HG02943 (cell line): Measurements from ENCODE around the gene PRSS48.
"Not testable (repeated sequence)": the region's sequence is repeated elsewhere in the genome, so short reads cannot be mapped to it uniquely, and the experiment has no call there.

Source experiments
- ATAC-seq: cut with Tn5 transposase; IDR thresholded peaks from one replicate; pipeline ENCODE4 v1.9.1; 2021; ENCODE audit warnings: mild to moderate bottlenecking, low read depth, moderate library complexity; ENCODE audit not compliant: unreplicated experiment

The PRSS48 gene, protein sequence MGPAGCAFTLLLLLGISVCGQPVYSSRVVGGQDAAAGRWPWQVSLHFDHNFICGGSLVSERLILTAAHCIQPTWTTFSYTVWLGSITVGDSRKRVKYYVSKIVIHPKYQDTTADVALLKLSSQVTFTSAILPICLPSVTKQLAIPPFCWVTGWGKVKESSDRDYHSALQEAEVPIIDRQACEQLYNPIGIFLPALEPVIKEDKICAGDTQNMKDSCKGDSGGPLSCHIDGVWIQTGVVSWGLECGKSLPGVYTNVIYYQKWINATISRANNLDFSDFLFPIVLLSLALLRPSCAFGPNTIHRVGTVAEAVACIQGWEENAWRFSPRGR

DNA sequence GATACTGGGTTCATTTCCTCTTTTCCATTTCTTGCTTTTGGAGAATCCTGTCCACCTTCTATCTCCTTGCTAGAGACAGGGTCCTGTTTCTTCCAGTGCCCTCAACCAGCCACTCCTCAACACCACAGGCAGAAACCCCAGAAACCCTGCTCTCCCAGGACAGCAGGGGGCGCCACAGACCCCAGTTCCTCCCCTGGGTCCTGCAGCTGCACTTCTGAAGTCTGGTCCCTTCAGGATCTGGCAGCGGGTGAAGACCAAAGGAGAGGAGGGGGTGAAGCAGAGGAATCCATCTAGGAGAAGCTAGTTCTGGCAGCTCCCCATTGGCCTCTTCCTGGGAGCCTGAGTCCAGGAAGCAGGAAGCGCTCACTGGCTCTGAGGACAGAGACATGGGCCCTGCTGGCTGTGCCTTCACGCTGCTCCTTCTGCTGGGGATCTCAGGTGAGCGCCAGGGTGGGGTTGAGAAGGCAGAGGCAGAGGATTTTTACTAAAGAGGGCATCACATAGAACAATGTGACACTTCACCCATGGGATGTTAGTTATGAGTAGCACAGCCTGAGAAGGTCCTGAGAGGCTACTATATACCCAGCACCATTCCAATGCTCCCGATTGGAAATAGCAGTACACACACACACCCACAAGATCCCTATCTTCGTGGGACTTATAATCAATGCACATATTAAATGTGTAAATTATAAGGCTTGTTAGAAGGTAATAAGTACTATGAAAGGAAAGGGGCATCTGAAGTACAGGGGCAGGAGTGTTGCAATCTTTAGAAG, at the start of gene PRSS48:
Gene PRSS48 (plus strand): TSS at position 375 of the 776 bp plus-strand sequence. CDS start 12 bp downstream, at position 387.
- no peak for ATAC-seq

DNA sequence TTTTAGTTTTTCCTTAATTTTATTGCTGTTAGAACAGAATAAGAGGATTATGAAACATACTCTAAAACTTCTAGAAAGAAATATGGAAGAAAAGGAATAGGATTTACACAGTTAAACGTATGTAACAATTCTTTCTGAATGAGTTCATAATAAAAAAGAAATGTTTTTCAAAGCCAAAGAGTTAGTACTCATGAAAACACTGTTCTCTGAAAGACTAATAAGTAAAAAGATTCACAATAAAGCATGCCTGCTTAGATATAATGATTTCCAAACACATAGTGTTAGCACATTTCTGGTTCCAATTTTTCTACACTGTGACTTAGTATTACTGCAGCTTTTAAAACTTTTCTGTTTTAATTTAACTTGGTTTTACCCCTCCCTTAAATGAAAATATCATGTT, 49.8 kb upstream of the PRSS48 start:
- no peak for ATAC-seq

DNA sequence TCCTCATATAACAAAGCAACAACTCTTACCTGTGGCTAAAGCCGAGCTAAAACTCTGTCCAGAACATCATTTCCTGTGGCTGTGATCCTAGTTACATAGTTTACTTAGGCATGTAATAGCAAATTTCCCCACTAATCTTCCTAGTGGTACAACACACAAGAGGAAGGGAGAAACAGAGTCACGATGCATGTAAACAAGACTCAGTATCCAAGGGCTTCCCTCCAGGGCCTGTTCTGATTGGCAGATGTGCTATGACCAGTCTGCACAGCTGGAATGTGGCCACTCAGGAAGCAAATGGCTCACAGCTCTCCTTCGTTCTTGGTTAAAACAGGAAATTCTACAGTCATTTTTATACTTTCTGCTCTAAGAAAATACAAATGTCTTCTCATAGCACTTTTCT, 49.2 kb upstream of the PRSS48 start:
- ATAC-seq, result no peak

DNA sequence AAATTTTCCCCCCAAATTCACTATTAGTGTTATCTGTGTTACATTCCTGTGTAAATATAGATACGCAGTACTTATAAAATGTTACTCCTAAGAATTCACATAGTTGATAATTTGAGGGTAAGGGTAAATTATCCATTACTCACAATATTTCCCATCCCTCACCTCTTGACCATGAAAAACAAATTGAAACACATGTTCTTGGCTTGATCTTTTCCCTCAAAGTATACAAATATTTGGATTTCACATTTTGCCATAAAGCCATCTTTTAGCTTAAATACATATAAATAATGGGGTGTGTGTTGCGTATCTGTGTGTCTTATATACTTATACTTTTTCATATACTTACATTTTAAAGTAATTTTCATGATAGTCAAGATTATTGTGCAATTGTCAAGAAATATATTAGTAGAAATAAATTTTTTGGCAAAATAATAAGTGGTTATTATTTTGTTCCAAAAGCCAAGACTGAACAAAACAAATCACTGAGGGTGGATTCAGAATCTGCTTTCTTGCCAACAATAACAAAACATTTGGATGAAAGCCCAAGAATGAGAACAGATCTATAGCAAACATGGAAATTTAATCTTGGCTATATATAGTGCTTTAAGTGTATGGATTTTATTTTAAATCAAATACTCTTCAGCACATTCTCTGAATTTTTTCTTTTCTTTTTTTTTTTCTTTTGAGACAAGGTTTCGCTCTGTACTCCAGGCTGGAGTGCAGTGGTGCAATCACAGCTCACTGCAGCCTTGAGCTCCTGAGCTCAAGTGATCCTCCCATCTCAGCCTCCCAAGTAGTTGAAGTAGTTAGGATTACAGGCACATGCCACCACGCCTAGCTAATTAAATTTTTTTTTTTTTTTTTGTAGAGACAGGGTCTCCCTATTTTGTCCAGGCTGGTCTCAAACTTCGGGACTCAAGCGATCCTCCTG, 48.5 kb upstream of the PRSS48 start:
- ATAC-seq, result no peak

DNA sequence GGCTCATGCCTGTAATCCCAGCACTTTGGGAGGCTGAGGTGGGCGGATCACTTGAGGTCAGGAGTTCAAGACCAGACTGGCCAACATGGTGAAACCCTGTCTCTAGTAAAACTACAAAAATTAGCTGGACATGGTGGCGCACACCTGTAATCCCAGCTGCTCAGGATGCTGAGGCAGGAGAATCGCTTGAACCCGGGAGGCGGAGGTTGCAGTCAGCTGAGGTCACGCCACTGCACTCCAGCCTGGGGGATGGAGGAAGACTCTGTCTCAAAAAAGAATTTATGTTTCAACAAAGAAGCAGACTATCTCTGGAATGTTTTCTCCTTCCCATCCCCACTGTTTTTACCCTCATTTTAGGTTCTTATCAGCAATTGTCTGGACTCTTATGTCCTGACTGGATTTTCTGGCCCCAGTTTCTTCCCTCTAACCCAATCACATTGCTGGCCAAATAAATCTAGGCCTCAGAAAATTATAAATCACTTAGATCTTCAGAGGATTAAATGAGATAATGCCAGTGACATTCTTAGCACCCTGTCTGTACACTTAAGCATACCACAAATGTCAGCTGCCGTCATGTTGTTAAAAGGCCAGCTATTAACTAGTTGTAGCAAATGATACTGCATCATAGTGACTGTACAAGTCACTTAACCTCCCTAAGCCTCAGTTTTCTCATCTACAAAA, 44.9 kb upstream of the PRSS48 start:
- no peak for ATAC-seq

DNA sequence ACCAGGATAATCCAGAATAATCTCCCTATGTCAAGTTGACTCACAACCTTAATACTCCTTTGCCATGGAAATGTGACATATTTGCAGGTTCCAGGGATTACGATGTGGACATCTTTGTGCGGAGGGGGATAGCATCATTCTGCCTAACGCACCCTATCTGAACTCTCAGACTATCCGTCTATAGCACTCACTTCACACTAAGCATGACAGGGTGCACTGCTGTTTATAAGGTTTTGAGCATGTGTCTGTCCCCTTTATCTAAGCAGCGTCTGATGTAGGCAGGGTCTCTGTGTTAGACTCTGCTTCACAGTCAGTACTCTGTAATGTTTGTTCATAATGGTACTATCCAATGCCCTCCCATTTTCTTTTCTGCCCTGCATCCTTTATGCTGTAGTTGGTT, 43.4 kb upstream of the PRSS48 start:
- no peak for ATAC-seq

DNA sequence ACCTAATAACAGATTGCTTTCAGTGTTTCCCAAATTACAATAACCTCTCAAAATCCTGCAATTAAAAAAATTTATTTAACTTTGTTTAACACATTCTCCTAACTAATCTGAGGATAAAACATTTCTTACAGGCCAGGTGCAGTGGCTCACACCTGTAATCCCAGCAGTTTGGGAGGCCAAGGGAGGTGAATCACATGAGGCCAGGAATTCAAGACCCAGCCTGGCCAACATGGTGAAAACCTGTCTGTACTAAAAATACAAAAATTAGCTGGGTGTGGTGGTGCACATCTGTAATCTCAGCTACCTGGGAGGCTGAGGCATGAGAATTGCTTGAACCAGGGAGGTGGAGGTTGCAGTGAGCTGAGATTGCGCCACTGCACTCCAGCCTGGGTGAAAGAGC, 41.6 kb upstream of the PRSS48 start:
- ATAC-seq, result not testable (repeated sequence)

DNA sequence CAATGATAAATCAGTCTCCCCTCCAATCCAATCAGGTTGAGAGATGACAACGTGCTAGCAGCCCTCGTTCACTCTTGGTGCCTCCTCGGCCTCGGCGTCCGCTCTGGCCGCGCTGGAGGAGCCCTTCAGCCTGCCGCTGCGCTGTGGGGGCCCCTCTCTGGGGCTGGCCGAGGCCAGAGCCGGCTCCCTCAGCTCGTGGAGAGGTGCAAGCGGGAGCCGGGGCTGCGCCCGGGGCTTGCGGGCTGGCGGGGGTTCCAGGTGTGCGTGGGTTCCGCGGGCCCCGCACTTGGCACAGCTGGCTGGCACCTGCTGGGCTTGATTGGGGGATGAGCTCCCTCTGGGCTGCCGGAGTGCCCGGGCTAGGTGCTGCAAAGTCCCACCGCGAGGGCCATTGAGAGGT, 40.9 kb upstream of the PRSS48 start:
- ATAC-seq, result no peak

DNA sequence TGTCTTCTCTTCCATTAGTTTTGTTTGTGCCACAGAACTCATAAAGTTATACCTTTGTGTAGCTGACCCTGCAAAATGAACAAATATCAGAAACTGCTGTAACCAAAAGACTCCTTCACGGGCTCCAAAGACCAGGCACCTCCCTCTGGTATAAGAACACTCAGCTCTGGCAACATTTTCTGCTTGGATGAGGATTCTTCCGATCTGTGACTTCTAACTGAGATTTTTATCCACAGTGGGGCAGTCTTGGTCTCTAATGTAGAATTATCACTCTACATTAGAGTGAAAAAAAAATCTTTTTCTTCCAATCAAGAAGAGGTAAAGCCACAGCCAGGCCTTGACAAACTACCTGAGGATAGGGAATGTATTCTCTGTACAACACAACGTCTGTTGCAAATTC, 38.5 kb upstream of the PRSS48 start:
- ATAC-seq, result no peak

DNA sequence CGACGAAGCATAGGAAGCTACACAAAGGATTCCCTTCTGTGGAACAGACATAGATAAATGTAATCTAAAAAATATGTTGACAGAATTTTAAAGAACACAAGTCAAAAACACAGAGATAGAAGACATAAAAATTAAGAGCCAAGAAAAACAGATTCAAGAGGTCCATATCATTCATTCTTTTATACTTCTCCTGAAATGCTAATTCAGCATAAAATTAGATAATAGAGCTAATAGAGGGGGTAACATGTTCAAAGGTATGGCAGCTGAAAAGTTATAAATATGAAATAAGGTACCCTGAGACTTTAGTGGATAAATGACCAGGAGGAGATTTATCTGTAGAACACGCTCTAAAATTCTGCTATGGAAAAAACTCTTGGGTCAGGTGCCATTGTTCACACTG, 37.4 kb upstream of the PRSS48 start:
- no peak for ATAC-seq

DNA sequence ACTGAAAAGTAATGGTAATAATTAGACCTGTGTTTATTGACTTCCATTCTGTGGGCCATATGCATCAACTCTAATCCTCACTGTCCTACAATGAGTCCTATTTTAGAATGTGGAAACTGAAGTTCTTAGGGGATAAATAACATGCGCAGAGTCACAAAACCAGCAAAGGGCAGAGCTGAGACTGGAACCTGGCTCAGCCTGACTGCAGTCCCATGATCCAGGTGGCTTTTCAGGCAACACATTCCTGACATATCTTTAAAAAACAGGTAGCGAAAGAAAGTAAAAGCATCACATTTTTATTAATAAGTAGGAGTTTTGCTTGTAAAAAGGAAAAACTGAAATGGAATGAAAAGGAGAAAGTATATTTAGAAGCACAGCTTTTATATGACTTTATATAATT, 34.7 kb upstream of the PRSS48 start:
- no peak for ATAC-seq

DNA sequence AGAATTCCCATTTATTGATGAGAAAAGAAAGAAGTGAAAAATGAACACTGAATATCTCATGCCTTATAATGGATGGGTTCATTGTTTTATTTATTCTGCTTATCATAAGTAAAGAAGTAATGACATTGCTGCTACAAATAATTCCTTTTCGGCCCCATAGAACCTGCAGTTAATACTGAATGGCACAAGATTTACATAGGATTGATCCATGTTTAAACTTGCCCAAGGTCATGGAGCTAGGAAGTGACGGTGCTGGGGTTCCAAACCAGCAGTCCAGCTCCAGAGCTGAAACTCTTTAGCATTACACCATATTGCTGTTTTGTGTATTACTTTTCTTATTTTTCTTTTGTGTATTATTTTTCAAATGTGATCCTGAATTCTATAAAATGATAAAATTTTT, 30.2 kb upstream of the PRSS48 start:
- ATAC-seq, result no peak

DNA sequence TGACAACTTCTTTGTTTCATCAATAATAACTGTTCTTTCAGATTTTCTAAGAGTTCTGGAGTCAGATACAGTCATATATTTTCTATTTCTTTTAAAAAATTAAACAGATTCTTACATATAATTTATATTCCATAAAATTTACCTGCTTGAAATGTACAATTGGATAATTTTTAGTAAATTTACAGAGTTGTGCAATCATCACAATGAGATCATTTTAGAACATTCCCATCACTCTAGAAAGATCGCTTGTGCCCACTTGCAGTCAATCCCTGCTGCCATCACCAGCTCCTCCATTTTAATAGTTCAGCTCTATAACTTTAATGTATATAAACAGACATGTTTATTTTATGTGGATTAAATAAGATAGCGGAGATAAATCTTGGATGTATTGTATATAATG, 29.6 kb upstream of the PRSS48 start:
- no peak for ATAC-seq

DNA sequence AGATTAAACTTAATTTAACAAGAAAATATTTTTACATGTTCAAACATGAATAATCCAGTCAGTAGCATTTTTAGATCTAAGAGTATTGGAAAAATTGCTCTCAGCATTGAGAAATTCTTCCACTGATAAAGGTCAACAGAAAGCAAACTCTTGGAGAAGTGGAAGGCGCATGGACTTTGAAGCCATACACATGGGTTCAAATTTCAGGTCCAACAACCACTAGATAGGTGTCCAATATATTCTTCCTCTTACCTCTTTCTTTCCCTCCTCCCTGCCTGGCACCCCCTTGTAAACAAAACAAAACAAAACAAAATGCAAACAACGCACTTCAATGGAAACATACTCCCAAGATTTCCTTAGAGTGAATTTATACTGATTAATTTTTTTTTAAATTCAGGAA, 28.4 kb upstream of the PRSS48 start:
- ATAC-seq, result no peak

DNA sequence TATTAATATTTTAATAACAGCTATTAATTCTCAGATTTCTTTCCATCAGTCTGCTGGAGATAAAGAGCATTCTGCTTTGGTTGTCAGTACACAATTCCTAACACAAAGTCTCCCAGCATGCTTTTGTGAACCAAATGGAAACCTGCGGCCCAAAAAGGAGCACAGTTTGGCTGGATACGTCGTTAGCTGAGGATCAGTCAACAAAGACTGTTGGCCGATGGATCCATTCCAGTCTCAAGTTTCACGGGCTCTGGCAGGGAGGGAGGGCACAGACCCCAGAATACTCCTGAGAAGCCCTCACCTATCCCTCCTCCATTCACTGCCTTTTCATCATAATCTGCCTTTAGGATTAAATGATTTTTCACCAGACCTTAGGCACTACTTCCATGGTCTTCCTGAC, 26.3 kb upstream of the PRSS48 start:
- no peak for ATAC-seq

DNA sequence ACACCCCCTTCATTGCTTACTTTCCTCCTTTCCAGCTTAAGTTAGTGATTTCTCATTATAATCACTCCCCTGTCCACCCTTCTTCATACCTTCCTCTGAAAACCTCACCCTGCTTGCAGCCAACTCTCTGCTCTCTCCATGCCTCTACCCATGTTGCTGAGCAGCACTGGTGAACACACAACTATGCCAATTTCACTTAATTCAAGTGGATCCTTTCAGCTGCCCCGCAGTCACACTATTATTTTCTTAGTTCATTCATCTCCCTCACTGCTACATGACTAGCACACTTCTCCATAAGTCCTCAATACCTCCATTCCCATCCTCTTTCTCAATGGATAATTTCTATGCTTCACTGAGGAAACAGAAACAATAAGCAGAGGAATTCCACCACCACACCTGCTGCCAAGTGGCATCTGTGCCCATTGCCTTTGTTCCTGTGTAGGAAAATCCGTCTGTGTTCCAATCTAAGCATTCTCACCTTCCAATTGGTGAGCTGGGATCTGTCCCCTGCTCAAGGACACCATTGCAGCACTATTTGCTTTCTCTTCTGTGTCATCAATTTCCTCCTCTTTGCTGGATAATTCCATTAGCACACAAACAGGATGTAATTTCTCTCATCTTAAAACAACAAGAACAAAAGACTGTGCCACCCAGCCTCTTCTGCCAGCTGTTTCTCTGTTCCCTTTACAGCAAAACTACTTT, 25.2 kb upstream of the PRSS48 start:
- no peak for ATAC-seq

DNA sequence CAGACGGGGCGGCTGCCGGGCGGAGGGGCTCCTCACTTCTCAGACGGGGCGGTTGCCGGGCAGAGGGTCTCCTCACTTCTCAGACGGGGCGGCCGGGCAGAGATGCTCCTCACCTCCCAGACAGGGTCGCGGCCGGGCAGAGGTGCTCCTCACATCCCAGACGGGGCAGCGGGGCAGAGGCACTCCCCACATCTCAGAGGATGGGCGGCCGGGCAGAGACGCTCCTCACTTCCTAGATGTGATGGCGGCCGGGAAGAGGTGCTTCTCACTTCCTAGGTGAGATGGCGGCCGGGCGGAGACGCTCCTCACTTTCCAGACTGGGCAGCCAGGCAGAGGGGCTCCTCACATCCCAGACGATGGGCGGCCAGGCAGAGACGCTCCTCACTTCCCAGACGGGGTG, 21.7 kb upstream of the PRSS48 start:
- not testable (repeated sequence) for ATAC-seq

DNA sequence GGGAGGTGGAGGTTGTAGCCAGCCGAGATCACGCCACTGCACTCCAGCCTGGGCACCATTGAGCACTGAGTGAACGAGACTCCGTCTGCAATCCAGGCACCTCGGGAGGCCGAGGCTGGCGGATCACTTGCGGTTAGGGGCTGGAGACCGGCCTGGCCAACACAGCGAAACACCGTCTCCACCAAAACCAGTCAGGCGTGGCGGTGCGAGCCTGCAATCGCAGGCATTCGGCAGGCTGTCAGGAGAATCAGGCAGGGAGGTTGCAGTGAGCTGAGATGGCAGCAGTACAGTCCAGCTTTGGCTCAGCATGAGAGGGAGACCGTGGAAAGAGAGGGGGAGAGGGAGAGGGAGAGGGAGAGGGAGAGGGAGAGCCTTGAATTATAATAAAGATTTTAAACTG, 21.3 kb upstream of the PRSS48 start:
- not testable (repeated sequence) for ATAC-seq

DNA sequence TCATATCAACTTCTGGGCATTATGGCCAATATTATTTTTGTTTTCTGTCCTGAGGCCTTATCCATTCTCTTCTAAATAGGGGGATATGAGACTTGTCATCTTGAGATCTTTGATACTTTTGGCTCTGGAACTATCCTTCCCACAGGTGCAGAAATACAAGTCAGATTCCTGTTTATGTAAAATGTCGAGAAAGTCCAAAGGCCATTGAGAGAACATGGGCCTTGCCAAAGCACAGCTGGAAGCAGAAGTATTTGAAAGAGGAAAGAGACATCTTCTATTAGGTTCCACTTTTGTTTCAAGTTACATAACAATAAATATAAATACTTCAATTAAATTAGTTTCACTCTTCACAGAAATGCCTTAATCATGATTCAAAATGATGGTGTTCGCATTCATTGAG, 20.8 kb upstream of the PRSS48 start:
- ATAC-seq, result no peak

DNA sequence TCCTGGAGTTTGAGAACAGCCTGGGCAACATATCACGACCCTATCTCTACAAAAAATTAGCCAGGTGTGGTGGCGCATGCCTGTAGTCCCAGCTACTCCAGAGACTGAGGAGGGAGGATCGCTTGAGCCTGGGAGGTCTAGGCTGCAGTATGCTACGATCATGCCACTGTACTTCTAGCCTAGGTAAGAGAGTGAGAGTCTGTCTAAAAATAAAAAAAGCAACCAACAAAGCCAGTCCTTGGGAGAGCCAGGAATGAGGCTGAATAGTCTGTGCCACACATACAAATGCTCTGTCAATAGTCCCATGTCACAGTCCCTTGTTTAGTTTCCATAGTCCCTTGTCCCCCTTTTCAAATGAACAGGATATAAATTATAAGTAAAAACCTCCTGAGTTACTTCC, 19.3 kb upstream of the PRSS48 start:
- ATAC-seq, result no peak
